GM18861 (cell line): ENCODE data around the gene ST8SIA5.

Source experiments
- ATAC-seq: cut with Tn5 transposase; IDR thresholded peaks from one replicate; pipeline ENCODE4 v1.9.1; 2021; ENCODE audit not compliant: unreplicated experiment

The ST8SIA5 gene

GRCh38 chr18:46715062-46715461, 41.8 kb downstream of the ST8SIA5 start:
- no peak for ATAC-seq

DNA sequence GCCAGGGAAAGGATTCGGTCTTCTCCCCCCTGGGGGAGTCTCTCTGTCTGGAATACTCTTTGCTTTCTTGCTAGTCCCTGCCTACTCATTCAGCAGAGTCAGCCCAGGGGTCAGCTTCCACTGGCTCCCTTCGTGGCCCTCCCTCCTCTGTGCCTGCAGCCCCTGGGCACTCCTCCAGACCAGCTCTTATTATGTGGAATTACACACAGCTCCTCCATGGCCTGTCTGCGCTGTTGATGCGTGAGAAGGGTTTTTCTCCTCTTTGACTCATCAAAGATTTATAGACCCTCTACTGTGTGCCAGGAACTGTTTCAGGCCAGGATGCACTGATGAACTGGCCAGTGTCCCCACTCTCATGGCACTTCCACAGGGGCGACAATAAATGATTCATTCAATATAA, 44.4 kb downstream of the ST8SIA5 start:
- no peak for ATAC-seq

- no peak for ATAC-seq
Observed at GRCh38 chr18:46711444-46711863, 45.4 kb downstream of the ST8SIA5 start.

- no peak for ATAC-seq
Observed at GRCh38 chr18:46706968-46707367, 49.9 kb downstream of the ST8SIA5 start.

DNA sequence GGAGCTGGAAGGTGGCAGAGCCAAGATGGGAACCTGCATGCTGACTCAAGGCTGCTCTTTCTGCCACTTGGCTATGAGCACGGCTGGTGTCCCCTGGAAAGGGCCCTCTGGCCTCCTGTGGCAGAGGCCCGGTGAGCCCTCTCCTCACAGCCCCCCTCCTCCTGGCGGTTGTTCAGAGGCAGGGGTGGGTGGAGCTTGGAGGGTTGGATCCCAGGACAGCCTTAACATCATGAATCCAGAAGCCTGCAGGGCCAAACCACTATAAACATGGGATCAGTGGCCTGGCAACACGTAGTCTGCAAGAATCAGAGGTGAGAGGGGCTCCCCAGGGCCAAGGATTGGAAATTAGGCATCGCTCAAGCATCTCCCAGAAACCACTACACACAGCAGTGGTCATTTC, 51.3 kb downstream of the ST8SIA5 start:
- ATAC-seq, result no peak

GRCh38 chr18:46704816-46705215, 52.0 kb downstream of the ST8SIA5 start:
- no peak for ATAC-seq

- no peak for ATAC-seq
Observed at GRCh38 chr18:46704189-46704588, 52.7 kb downstream of the ST8SIA5 start.

- no peak for ATAC-seq
Observed at GRCh38 chr18:46702471-46702870, 54.4 kb downstream of the ST8SIA5 start.

DNA sequence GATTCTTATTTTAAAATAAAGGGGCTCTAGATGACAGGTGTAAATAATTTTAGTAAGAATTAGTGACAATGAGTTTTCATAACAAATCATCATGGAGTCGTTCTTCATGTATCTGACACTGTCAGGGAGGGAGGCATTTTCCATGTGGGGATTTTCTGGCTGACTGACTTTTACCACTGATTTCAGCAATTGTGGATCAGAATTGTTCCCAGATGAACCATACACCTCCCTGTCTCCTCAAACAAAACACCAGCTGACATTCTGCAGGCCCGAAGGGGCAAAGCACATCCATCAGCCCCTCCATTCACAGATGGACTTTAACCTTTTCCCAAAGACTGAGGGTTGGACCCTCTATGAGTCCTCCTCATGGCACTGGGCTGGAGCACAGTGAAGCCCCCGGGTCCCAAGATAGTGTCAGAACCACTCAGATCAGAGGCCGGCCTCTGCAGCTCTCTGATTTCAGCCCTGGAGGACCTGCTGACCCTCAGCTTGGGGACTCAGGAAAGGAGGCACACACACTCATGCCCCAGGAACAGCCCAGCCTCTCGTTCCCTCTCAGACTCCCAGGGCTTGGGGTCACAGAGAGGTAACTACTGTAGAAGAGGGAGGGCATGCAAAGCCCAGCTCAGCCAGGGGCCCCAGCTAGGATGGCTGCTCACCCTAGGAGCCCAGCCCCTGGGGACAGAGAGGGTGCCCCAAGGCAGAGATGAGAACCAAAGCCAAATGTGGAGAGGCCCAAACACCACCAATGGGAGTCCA, 56.6 kb downstream of the ST8SIA5 start:
- ATAC-seq, result no peak

GRCh38 chr18:46696702-46697101, 60.2 kb downstream of the ST8SIA5 start:
- ATAC-seq, result no peak

GRCh38 chr18:46696268-46696667, 60.6 kb downstream of the ST8SIA5 start:
- no peak for ATAC-seq

- no peak for ATAC-seq
Observed at GRCh38 chr18:46693996-46694395, 62.9 kb downstream of the ST8SIA5 start.

- ATAC-seq, result no peak
Observed at GRCh38 chr18:46688853-46689525, 67.9 kb downstream of the ST8SIA5 start.

DNA sequence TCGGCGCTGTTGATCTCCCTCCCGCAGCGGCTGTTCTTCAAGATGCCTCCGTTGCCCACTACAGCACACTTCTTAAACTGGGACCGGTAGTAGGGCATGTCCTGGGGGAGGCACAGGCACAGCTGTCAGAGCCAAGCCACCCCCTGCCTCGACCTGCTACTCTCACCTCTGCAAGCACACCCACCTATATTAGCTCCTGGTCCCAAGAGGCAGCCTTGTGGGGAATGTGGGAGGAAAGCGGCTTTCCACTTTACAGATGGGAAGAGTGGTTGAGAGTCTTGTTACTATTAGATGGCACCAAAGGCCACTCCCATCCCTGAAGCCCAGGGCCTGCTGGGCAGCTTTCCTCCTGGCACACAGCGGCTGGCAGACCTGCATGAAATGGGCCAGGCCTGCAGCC, 70.7 kb downstream of the ST8SIA5 start:
- no peak for ATAC-seq

DNA sequence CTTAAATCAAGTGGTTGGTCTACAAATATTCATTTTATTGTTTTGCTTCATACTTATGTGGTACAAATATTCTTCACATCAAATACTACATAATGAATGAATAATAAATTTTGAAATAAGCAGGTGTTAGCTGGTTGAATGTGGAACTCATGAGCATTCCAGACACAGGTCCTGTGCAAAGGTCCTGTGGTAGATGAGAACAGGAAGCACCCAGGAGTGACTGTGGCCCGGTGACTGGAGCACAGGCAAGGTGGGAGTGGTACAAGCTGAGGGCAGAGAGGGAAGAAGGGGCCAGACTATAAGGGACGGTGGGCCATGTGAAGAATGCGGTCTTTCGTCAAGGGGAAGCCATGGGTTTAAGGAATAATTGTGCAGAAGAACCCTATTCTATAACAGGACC, 73.6 kb downstream of the ST8SIA5 start:
- ATAC-seq, result no peak

- no peak for ATAC-seq
Observed at GRCh38 chr18:46680784-46681695, 75.8 kb downstream of the ST8SIA5 start.

DNA sequence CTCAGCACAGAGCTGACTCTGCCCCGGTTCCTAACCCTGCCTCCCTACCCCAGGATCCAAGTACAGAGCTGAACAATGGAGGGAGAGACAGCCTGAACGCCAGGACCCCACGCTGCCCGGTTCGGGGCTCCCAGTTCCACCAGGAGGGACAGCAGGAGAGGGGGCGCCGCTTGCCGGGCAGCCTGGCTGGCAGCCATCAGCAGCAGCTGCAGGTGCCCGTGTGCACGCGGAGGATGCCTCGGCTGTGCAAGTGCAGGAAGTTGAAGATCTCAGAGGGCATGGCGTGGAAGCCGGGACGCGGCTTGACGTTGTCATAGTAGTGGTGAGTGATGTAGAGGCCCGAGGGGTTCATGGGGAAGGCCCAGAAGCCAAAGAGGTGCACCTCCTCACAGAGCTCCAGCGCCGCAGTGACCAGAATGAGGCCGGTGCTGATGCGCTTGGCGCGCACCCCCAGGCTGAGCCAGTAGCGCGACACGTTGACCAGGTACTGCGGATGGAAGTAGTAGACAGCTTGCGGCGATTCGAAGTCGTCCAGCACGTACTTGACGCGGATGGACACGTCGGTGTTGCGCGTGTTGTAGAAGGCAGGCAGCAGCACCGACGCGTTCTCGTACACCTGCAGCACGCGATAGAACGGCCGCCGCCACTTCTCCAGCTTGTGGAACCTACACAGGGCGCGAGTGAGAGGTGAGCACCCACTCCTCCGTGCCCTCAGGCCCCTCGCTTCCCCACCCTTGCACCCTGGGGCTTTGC, 76.8 kb downstream of the ST8SIA5 start:
- no peak for ATAC-seq

DNA sequence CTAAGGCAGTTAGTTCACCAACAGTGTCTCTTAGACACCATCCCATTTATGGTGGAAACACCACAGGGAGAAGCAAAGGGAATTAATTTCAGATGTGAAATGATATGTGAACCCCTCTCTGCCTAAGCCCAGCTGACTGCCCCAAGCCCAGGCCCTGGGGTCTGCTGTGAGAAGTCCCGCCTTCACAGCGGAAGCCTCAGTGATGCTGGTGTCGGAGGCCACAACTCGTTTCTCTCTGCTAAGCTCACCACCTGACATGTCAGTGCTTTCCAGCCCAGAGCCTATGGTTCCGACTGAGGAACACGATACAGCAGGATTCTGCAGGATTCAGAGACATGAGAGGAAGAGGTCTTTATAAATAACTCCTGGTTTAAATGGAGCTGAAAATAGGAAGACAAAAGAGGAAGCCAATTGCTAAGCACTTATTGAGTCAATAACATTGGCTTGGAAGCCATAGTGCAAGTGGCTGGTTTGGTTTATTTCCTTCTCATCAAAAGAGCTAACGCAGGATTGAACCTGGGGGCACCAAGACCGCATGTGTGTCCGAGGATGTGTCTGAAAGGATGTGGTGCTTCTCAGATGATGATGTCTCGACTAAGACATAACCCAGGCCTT, 78.0 kb downstream of the ST8SIA5 start:
- ATAC-seq, result no peak

GRCh38 chr18:46678041-46678440, 78.8 kb downstream of the ST8SIA5 start:
- no peak for ATAC-seq

- ATAC-seq, result no peak
Observed at GRCh38 chr18:46677611-46678010, 79.2 kb downstream of the ST8SIA5 start.
